ENCODE data around the gene METTL18. TPM values are rescaled to one million over a fixed set of nuclear protein-coding genes. Genes with fewer than 3 reads are reported as not detected.

Gene METTL18
- total RNA-seq, 1 donor from 2014 or later, result 3.2 TPM

GRCh38 chr1:169779150-169779549 is 15.6 kb downstream of the METTL18 start:
- H3K27me3 ChIP-seq, result no peaks in the 10 kb centered on the region
- intact Hi-C loops (cut with DNase I), result no loop called here

GRCh38 chr1:169776440-169776839 is 18.3 kb downstream of the METTL18 start:
- no peaks in the 10 kb centered on the region for H3K9me3 ChIP-seq
- no peak overlapping the region for H3K4me3 ChIP-seq
- intact Hi-C loops (cut with DNase I), result no loop called here
- H3K27me3 ChIP-seq, result no peaks in the 10 kb centered on the region
- no peaks in the 10 kb centered on the region for H3K4me1 ChIP-seq
- no peak overlapping the region for H3K27ac ChIP-seq
- H3K36me3 ChIP-seq, result no peaks in the 10 kb centered on the region
- no peak for DNase-seq (ENCODE audit: extremely low spot score in 2 of 2)
- TF ChIP-seq CTCF (IDR thresholded peaks at IDR 0.05), result no peak
- no peak for TF ChIP-seq POLR2AphosphoS5 (IDR thresholded peaks at IDR 0.05; ENCODE audit: insufficient read depth in 1 of 2, low read depth in 1 of 2)
- TF ChIP-seq POLR2A (IDR thresholded peaks at IDR 0.05), result no peak

More at GRCh38 chr1:169779150-169779549, 15.6 kb downstream of the METTL18 start:
- no peak for TF ChIP-seq POLR2A (IDR thresholded peaks at IDR 0.05)
- no peak for TF ChIP-seq CTCF (IDR thresholded peaks at IDR 0.05)
- TF ChIP-seq POLR2AphosphoS5 (IDR thresholded peaks at IDR 0.05; ENCODE audit: insufficient read depth in 1 of 2, low read depth in 1 of 2), result no peak
- DNase-seq (ENCODE audit: extremely low spot score in 2 of 2), result no peak
- Histone ChIP-seq H3K4me3 (no peak overlapping the region), H3K9me3 (no peaks in the 10 kb centered on the region), H3K36me3 (no peaks in the 10 kb centered on the region), H3K4me1 (no peaks in the 10 kb centered on the region), H3K27ac (no peak overlapping the region)

GRCh38 chr1:169768161-169768560 is 26.5 kb downstream of the METTL18 start:
- intact Hi-C loops (cut with DNase I), result no loop called here
- H3K27me3 ChIP-seq, result no peaks in the 10 kb centered on the region
- no peaks in the 10 kb centered on the region for H3K4me1 ChIP-seq
- TF ChIP-seq POLR2A (IDR thresholded peaks at IDR 0.05) (no peak), POLR2AphosphoS5 (IDR thresholded peaks at IDR 0.05; ENCODE audit: insufficient read depth in 1 of 2, low read depth in 1 of 2) (no peak), CTCF (IDR thresholded peaks at IDR 0.05) (no peak)
- no peak for DNase-seq (ENCODE audit: extremely low spot score in 2 of 2)
- H3K9me3 ChIP-seq, result no peaks in the 10 kb centered on the region
- no peak overlapping the region for H3K27ac ChIP-seq
- H3K4me3 ChIP-seq, result no peak overlapping the region
- H3K36me3 ChIP-seq, result no peaks in the 10 kb centered on the region

GRCh38 chr1:169765580-169766331 is 29.0 kb downstream of the METTL18 start:
- DNase-seq (ENCODE audit: extremely low spot score in 2 of 2), result no peak
- no peaks in the 10 kb centered on the region for H3K27me3 ChIP-seq
- no peak overlapping the region for H3K27ac ChIP-seq
- intact Hi-C loops (cut with DNase I), result no loop called here
- H3K36me3 ChIP-seq, result no peaks in the 10 kb centered on the region
- H3K4me1 ChIP-seq, result no peaks in the 10 kb centered on the region
- no peak for TF ChIP-seq POLR2AphosphoS5 (IDR thresholded peaks at IDR 0.05; ENCODE audit: insufficient read depth in 1 of 2, low read depth in 1 of 2)
- TF ChIP-seq CTCF (IDR thresholded peaks at IDR 0.05), result no peak
- no peak for TF ChIP-seq POLR2A (IDR thresholded peaks at IDR 0.05)
- no peaks in the 10 kb centered on the region for H3K9me3 ChIP-seq
- H3K4me3 ChIP-seq, result no peak overlapping the region

- Histone ChIP-seq H3K27ac (no peak overlapping the region), H3K9me3 (no peaks in the 10 kb centered on the region), H3K4me1 (no peaks in the 10 kb centered on the region), H3K4me3 (no peak overlapping the region), H3K27me3 (no peaks in the 10 kb centered on the region), H3K36me3 (no peaks in the 10 kb centered on the region)
- intact Hi-C loops (cut with DNase I), result no loop called here
- TF ChIP-seq CTCF (IDR thresholded peaks at IDR 0.05) (no peak), POLR2A (IDR thresholded peaks at IDR 0.05) (no peak), POLR2AphosphoS5 (IDR thresholded peaks at IDR 0.05; ENCODE audit: insufficient read depth in 1 of 2, low read depth in 1 of 2) (no peak)
- no peak for DNase-seq (ENCODE audit: extremely low spot score in 2 of 2)
These were observed 29.8 kb downstream of the METTL18 start for GRCh38 chr1:169764919-169765318.
